Breast epithelium (tissue), 3 donors: ENCODE results near the gene LSM14B.

Source experiments
- POLR2A ChIP-seq: fragments of 450-650 bp; IDR thresholded peaks from one replicate; pipeline ENCODE4 v1.6.1; 2016; ENCODE audit warnings: antibody characterized with exemption, mild to moderate bottlenecking, moderate library complexity
- POLR2AphosphoS5 ChIP-seq, 3 donors: sonication (generic); formaldehyde crosslinking; IDR thresholded peaks; one replicate each; pipeline ENCODE4 v1.6.1; 2017; ENCODE audit warnings: antibody characterized with exemption in 3 of 3
- TF ChIP-seq, protein P1 (sequence below), 3 donors: fragments of 450-650 bp; IDR thresholded peaks; one replicate each; pipeline ENCODE4 v1.5.1; 2016 to 2017; ENCODE audit warnings: antibody characterized with exemption in 3 of 3, mild to moderate bottlenecking in 3 of 3, moderate library complexity in 3 of 3

- TF ChIP-seq, protein P1, sequence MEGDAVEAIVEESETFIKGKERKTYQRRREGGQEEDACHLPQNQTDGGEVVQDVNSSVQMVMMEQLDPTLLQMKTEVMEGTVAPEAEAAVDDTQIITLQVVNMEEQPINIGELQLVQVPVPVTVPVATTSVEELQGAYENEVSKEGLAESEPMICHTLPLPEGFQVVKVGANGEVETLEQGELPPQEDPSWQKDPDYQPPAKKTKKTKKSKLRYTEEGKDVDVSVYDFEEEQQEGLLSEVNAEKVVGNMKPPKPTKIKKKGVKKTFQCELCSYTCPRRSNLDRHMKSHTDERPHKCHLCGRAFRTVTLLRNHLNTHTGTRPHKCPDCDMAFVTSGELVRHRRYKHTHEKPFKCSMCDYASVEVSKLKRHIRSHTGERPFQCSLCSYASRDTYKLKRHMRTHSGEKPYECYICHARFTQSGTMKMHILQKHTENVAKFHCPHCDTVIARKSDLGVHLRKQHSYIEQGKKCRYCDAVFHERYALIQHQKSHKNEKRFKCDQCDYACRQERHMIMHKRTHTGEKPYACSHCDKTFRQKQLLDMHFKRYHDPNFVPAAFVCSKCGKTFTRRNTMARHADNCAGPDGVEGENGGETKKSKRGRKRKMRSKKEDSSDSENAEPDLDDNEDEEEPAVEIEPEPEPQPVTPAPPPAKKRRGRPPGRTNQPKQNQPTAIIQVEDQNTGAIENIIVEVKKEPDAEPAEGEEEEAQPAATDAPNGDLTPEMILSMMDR (IDR thresholded peaks at IDR 0.05): no peak
- TF ChIP-seq POLR2A (no peak), POLR2AphosphoS5 (IDR thresholded peaks at IDR 0.05) (no peak)
These were observed 55.0 kb downstream of the LSM14B start for GRCh38 chr20:62177307-62177706.
